NCI-H748 (cell line): ENCODE measurements around the gene HRH1.
A peak's percentile ranks its signal among the peaks of the same experiment; 100 is the strongest.
"Not testable (repeated sequence)": the region's sequence is repeated elsewhere in the genome, so short reads cannot be mapped to it uniquely, and the experiment has no call there.

Experiments
- DNase-seq: peaks from one replicate; lab custom pipeline; 2025; ENCODE audit not compliant: unreplicated experiment; lab: John Stamatoyannopoulos, UW

Gene HRH1

GRCh38 chr3:11236588-11237461, 82.5 kb downstream of the HRH1 start:
- peak; percentile 83 for DNase-seq

GRCh38 chr3:11238060-11238459, 83.8 kb downstream of the HRH1 start:
- DNase-seq = no peak

- no peak for DNase-seq
These were observed 84.6 kb downstream of the HRH1 start for GRCh38 chr3:11238880-11239279.

- no peak for DNase-seq
These were observed 85.5 kb downstream of the HRH1 start for GRCh38 chr3:11239796-11240195.

GRCh38 chr3:11240496-11240895, 86.2 kb downstream of the HRH1 start:
- no peak for DNase-seq

- DNase-seq = no peak
These were observed 89.9 kb downstream of the HRH1 start for GRCh38 chr3:11244121-11244677.

GRCh38 chr3:11245276-11245675, 91.0 kb downstream of the HRH1 start:
- no peak for DNase-seq

- DNase-seq = no peak
These were observed 91.8 kb downstream of the HRH1 start for GRCh38 chr3:11245827-11246662.

- DNase-seq = no peak
These were observed 92.3 kb downstream of the HRH1 start for GRCh38 chr3:11246663-11246970.

GRCh38 chr3:11247362-11247761, 93.1 kb downstream of the HRH1 start:
- DNase-seq = no peak

GRCh38 chr3:11248596-11248995, 94.3 kb downstream of the HRH1 start:
- no peak for DNase-seq

- no peak for DNase-seq
These were observed 96.9 kb downstream of the HRH1 start for GRCh38 chr3:11250902-11251806.

- peak; percentile 7 for DNase-seq
These were observed 97.5 kb downstream of the HRH1 start for GRCh38 chr3:11251807-11252176.

- no peak for DNase-seq
These were observed 100.6 kb downstream of the HRH1 start for GRCh38 chr3:11254876-11255275.

- DNase-seq = not testable (repeated sequence)
These were observed 101.2 kb downstream of the HRH1 start for GRCh38 chr3:11255537-11255936.

GRCh38 chr3:11258958-11259357, 104.7 kb downstream of the HRH1 start:
- no peak for DNase-seq

- DNase-seq = no peak
These were observed 106.2 kb downstream of the HRH1 start for GRCh38 chr3:11260460-11260859.

GRCh38 chr3:11269007-11269406, 114.7 kb downstream of the HRH1 start:
- DNase-seq = no peak

- peak; percentile 93 for DNase-seq
These were observed 118.0 kb downstream of the HRH1 start, which contains the start of gene ATG7 for GRCh38 chr3:11271986-11272904. TSS of gene ATG7 (plus strand) at chr3:11272397. CDS start at chr3:11298696, 26,299 bp downstream.
